Measurements from ENCODE around the gene ELMO3. TPM values are rescaled to one million over a fixed set of nuclear protein-coding genes. Genes with fewer than 3 reads are reported as not detected.

Gene ELMO3
- total RNA-seq, 1 experiment from 2014 or later, result 2.0 TPM

DNA sequence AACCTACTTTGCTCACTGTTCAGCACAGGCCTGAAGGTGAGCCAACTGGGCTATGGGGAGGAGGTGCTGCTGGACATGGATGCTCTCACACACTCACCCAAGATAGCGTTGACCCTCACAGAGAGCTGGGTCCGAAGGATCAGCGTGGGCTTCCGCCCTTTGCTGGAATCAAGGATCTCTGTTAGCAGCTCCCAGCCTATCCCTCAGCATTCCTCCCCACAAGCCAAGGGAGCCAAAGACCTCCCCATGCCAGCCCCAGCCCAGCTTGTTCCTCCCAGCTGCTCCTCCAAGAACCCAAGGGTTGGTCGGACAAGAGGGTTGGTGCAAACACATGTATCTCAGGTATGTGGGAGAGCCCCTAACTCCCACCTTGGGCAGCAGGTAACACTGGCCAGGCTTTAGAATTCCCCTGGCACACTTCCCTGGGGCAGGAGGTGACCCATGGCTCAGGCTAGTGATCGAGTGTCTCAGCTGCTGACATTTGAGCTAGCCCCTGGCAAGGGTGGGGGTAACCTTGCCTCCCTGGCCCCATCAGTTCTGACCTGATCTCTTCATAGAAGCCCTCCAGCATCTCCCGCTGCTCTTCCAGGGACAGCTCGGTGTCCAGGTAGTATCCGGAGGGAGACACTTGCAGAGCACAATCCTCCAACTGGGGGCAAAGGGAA, 40.0 kb downstream of the ELMO3 start:
- ChIA-PET CTCF (no interaction called here), POLR2A (no interaction called here)
- no peak for DNase-seq (ENCODE audit: low read depth, low spot score)
- intact Hi-C loops (cut with micrococcal nuclease; ENCODE audit: unreplicated experiment) (no loop called here), in situ Hi-C loops (cut with HindIII; ENCODE audit: low pct_unique_long_range_greater_than_20kb, low sequenced_read_pairs) (no loop called here)
- no peak for ATAC-seq
- no peaks in the 10 kb centered on the region for H3K9me3 ChIP-seq (ENCODE audit: control insufficient read depth, insufficient read depth, low read depth, low read length)
- H3K27me3 ChIP-seq (ENCODE audit: control insufficient read depth, insufficient read depth, low read length), result no peaks in the 10 kb centered on the region
- no peak overlapping the region for H3K4me3 ChIP-seq (ENCODE audit: low read depth in 2 of 2, low read length in 2 of 2)
- peaks cover 5% of the 10 kb centered on the region; the same call in 1 of the 2 replicates for H3K4me1 ChIP-seq (ENCODE audit: control insufficient read depth, insufficient read depth, low read length)
- H3K36me3 ChIP-seq (ENCODE audit: control insufficient read depth, insufficient read depth, low read length), result no peaks in the 10 kb centered on the region
- H3K27ac ChIP-seq (ENCODE audit: low read length), result no peak overlapping the region
- TF ChIP-seq POLR2AphosphoS5 (IDR thresholded peaks at IDR 0.05; ENCODE audit: low read depth, low read length) (no peak), TCF7L2 (IDR thresholded peaks at IDR 0.05; ENCODE audit: low read depth, low read length) (no peak), SIN3A (IDR thresholded peaks at IDR 0.05; ENCODE audit: borderline replicate concordance, insufficient read depth, low read depth, low read length) (no peak)
- TF ChIP-seq, protein P1, sequence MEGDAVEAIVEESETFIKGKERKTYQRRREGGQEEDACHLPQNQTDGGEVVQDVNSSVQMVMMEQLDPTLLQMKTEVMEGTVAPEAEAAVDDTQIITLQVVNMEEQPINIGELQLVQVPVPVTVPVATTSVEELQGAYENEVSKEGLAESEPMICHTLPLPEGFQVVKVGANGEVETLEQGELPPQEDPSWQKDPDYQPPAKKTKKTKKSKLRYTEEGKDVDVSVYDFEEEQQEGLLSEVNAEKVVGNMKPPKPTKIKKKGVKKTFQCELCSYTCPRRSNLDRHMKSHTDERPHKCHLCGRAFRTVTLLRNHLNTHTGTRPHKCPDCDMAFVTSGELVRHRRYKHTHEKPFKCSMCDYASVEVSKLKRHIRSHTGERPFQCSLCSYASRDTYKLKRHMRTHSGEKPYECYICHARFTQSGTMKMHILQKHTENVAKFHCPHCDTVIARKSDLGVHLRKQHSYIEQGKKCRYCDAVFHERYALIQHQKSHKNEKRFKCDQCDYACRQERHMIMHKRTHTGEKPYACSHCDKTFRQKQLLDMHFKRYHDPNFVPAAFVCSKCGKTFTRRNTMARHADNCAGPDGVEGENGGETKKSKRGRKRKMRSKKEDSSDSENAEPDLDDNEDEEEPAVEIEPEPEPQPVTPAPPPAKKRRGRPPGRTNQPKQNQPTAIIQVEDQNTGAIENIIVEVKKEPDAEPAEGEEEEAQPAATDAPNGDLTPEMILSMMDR (IDR thresholded peaks at IDR 0.05), result no peak
- TF ChIP-seq, protein P2, sequence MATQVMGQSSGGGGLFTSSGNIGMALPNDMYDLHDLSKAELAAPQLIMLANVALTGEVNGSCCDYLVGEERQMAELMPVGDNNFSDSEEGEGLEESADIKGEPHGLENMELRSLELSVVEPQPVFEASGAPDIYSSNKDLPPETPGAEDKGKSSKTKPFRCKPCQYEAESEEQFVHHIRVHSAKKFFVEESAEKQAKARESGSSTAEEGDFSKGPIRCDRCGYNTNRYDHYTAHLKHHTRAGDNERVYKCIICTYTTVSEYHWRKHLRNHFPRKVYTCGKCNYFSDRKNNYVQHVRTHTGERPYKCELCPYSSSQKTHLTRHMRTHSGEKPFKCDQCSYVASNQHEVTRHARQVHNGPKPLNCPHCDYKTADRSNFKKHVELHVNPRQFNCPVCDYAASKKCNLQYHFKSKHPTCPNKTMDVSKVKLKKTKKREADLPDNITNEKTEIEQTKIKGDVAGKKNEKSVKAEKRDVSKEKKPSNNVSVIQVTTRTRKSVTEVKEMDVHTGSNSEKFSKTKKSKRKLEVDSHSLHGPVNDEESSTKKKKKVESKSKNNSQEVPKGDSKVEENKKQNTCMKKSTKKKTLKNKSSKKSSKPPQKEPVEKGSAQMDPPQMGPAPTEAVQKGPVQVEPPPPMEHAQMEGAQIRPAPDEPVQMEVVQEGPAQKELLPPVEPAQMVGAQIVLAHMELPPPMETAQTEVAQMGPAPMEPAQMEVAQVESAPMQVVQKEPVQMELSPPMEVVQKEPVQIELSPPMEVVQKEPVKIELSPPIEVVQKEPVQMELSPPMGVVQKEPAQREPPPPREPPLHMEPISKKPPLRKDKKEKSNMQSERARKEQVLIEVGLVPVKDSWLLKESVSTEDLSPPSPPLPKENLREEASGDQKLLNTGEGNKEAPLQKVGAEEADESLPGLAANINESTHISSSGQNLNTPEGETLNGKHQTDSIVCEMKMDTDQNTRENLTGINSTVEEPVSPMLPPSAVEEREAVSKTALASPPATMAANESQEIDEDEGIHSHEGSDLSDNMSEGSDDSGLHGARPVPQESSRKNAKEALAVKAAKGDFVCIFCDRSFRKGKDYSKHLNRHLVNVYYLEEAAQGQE (IDR thresholded peaks at IDR 0.05; ENCODE audit: insufficient read depth in 1 of 2, low read depth in 2 of 2, low read length in 1 of 2), result no peak
- no TSS peak for BruUV-seq (replicated peaks)

DNA sequence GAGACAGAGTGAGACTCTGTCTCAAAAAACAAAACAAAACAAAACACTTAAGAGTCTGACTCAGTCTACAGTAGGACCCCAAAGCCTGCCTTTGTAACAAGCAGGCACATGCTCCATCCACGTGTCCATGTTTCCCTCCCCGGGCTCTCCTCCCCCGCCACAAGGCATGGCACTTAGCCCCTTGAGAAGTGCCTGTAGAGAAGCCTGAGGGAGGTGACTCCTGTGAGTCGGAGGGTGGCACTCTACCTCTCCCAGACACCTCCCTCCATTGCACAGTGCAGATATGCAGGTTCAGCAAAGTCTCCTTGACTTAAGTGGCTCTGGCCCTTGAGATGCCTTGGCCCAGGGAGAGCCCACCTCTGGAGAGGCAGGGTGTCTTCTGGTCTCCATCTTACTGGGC, 41.6 kb downstream of the ELMO3 start:
- intact Hi-C loops (cut with micrococcal nuclease; ENCODE audit: unreplicated experiment) (no loop called here), in situ Hi-C loops (cut with HindIII; ENCODE audit: low pct_unique_long_range_greater_than_20kb, low sequenced_read_pairs) (no loop called here)
- no peak for TF ChIP-seq POLR2AphosphoS5 (IDR thresholded peaks at IDR 0.05; ENCODE audit: low read depth, low read length)
- TF ChIP-seq, protein P2 (IDR thresholded peaks at IDR 0.05; ENCODE audit: insufficient read depth in 1 of 2, low read depth in 2 of 2, low read length in 1 of 2), result no peak
- TF ChIP-seq TCF7L2 (IDR thresholded peaks at IDR 0.05; ENCODE audit: low read depth, low read length), result no peak
- no peak for TF ChIP-seq SIN3A (IDR thresholded peaks at IDR 0.05; ENCODE audit: borderline replicate concordance, insufficient read depth, low read depth, low read length)
- TF ChIP-seq, protein P1 (IDR thresholded peaks at IDR 0.05), result no peak
- Histone ChIP-seq H3K9me3 (ENCODE audit: control insufficient read depth, insufficient read depth, low read depth, low read length) (no peaks in the 10 kb centered on the region), H3K4me3 (ENCODE audit: low read depth in 2 of 2, low read length in 2 of 2) (no peak overlapping the region), H3K27ac (ENCODE audit: low read length) (no peak overlapping the region), H3K36me3 (ENCODE audit: control insufficient read depth, insufficient read depth, low read length) (no peaks in the 10 kb centered on the region), H3K27me3 (ENCODE audit: control insufficient read depth, insufficient read depth, low read length) (no peaks in the 10 kb centered on the region), H3K4me1 (ENCODE audit: control insufficient read depth, insufficient read depth, low read length) (peaks cover 5% of the 10 kb centered on the region; the same call in 1 of the 2 replicates)
- POLR2A ChIA-PET, result no interaction called here
- DNase-seq (ENCODE audit: low read depth, low spot score), result no peak
- CTCF ChIA-PET, result no interaction called here
- no TSS peak for BruUV-seq (replicated peaks)
- no peak; the same call in 1 of the 2 replicates for ATAC-seq
